ENCODE data around the gene DHRS7C.

Gene DHRS7C

DNA sequence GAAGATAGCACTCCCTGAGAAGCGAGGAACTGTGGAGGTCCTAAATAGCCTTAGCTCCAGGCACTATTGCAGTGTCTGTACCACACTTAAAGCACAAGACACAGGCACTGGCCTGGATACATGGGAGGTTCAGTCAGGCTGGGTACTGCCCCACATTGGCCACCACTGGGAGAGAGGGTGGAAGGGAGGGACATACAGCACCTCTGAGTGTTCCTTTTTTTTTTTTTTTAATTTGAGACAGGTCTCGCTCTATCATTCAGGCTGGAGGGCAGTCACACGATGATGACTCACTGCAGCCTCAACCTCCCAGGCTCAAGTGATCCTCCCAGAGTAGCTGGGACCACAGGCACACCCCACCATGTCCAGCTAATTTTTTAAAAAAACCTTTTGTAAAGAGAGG, 29.1 kb upstream of the DHRS7C start:
- no peak overlapping the region for H3K4me3 ChIP-seq (ENCODE audit: low read depth, low read length)
- no peak for DNase-seq (ENCODE audit: low read depth)
- TF ChIP-seq MAX (IDR thresholded peaks at IDR 0.05; ENCODE audit: low read depth, low read length) (no peak), POLR2A (IDR thresholded peaks at IDR 0.05; ENCODE audit: extremely low read depth, insufficient read length) (no peak), MYC (IDR thresholded peaks at IDR 0.05; ENCODE audit: low read depth, low read length) (no peak)

GRCh38 chr17:9818760-9819159, 27.4 kb upstream of the DHRS7C start:
- H3K4me3 ChIP-seq (ENCODE audit: low read depth, low read length), result no peak overlapping the region
- no peak for DNase-seq (ENCODE audit: low read depth)
- no peak for TF ChIP-seq MYC (IDR thresholded peaks at IDR 0.05; ENCODE audit: low read depth, low read length)
- no peak for TF ChIP-seq MAX (IDR thresholded peaks at IDR 0.05; ENCODE audit: low read depth, low read length)
- no peak for TF ChIP-seq POLR2A (IDR thresholded peaks at IDR 0.05; ENCODE audit: extremely low read depth, insufficient read length)
- TF ChIP-seq, protein P1, sequence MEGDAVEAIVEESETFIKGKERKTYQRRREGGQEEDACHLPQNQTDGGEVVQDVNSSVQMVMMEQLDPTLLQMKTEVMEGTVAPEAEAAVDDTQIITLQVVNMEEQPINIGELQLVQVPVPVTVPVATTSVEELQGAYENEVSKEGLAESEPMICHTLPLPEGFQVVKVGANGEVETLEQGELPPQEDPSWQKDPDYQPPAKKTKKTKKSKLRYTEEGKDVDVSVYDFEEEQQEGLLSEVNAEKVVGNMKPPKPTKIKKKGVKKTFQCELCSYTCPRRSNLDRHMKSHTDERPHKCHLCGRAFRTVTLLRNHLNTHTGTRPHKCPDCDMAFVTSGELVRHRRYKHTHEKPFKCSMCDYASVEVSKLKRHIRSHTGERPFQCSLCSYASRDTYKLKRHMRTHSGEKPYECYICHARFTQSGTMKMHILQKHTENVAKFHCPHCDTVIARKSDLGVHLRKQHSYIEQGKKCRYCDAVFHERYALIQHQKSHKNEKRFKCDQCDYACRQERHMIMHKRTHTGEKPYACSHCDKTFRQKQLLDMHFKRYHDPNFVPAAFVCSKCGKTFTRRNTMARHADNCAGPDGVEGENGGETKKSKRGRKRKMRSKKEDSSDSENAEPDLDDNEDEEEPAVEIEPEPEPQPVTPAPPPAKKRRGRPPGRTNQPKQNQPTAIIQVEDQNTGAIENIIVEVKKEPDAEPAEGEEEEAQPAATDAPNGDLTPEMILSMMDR (IDR thresholded peaks at IDR 0.05; ENCODE audit: low read depth, low read length), result no peak

DNA sequence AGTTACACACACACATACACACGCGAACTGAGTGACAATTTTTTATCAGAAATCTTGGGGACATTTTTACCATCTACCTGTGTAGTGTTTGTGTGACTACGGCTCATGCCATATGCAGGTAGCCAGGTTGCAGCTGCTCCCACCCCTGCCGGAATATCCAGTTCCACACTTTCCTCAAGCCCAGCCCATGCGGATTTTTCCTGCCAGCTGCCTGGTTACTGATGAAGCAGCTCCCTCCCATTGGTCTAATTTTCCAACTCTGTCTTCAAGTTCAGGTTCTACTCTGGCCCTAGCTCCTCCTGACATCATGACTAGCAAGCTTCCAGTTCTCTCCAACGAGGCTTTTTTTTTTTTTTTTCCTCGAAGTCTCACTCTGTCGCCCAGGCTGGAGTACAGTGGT, 25.7 kb upstream of the DHRS7C start:
- TF ChIP-seq, protein P1 (IDR thresholded peaks at IDR 0.05; ENCODE audit: low read depth, low read length), result no peak
- no peak for TF ChIP-seq POLR2A (IDR thresholded peaks at IDR 0.05; ENCODE audit: extremely low read depth, insufficient read length)
- TF ChIP-seq MYC (IDR thresholded peaks at IDR 0.05; ENCODE audit: low read depth, low read length), result no peak
- no peak for TF ChIP-seq MAX (IDR thresholded peaks at IDR 0.05; ENCODE audit: low read depth, low read length)
- DNase-seq (ENCODE audit: low read depth), result no peak
- no peak overlapping the region for H3K4me3 ChIP-seq (ENCODE audit: low read depth, low read length)

GRCh38 chr17:9816472-9816871, 25.1 kb upstream of the DHRS7C start:
- DNase-seq (ENCODE audit: low read depth), result no peak
- TF ChIP-seq, protein P1 (IDR thresholded peaks at IDR 0.05; ENCODE audit: low read depth, low read length), result no peak
- TF ChIP-seq MYC (IDR thresholded peaks at IDR 0.05; ENCODE audit: low read depth, low read length) (no peak), POLR2A (IDR thresholded peaks at IDR 0.05; ENCODE audit: extremely low read depth, insufficient read length) (no peak), MAX (IDR thresholded peaks at IDR 0.05; ENCODE audit: low read depth, low read length) (no peak)
- H3K4me3 ChIP-seq (ENCODE audit: low read depth, low read length), result no peak overlapping the region

GRCh38 chr17:9814337-9814945, 23.0 kb upstream of the DHRS7C start:
- H3K4me3 ChIP-seq (ENCODE audit: low read depth, low read length), result no peak overlapping the region
- no peak for DNase-seq (ENCODE audit: low read depth)
- TF ChIP-seq MAX (IDR thresholded peaks at IDR 0.05; ENCODE audit: low read depth, low read length) (no peak), POLR2A (IDR thresholded peaks at IDR 0.05; ENCODE audit: extremely low read depth, insufficient read length) (no peak), MYC (IDR thresholded peaks at IDR 0.05; ENCODE audit: low read depth, low read length) (no peak)
- TF ChIP-seq, protein P1 (IDR thresholded peaks at IDR 0.05; ENCODE audit: low read depth, low read length), result no peak

GRCh38 chr17:9813166-9813565, 21.8 kb upstream of the DHRS7C start:
- H3K4me3 ChIP-seq (ENCODE audit: low read depth, low read length), result no peak overlapping the region
- TF ChIP-seq MAX (IDR thresholded peaks at IDR 0.05; ENCODE audit: low read depth, low read length), result no peak
- TF ChIP-seq POLR2A (IDR thresholded peaks at IDR 0.05; ENCODE audit: extremely low read depth, insufficient read length), result no peak
- TF ChIP-seq MYC (IDR thresholded peaks at IDR 0.05; ENCODE audit: low read depth, low read length), result no peak
- TF ChIP-seq, protein P1 (IDR thresholded peaks at IDR 0.05; ENCODE audit: low read depth, low read length), result no peak
- no peak for DNase-seq (ENCODE audit: low read depth)
